H9 (cell line): Measurements from ENCODE around the gene GRM1. TPM values are rescaled to one million over a fixed set of nuclear protein-coding genes. Genes with fewer than 3 reads are reported as not detected.

Experiments used
- DNase-seq: peaks from one replicate; pipeline ENCODE4 v3.0.0-alpha.2; 2017
- H2AFZ ChIP-seq: one replicate; pipeline ENCODE4 v1.6.1; 2013; ENCODE audit warnings: mild to moderate bottlenecking, low read length, control low read depth, moderate library complexity
- H2AK5ac ChIP-seq: 2 replicates; pipeline ENCODE4 v1.6.1; 2013; ENCODE audit warnings: low read length, control low read depth, mixed read lengths; ENCODE audit not compliant: insufficient read length
- H2BK120ac ChIP-seq: one replicate; pipeline ENCODE4 v1.6.1; 2013; ENCODE audit warnings: low read depth, mild to moderate bottlenecking, low read length, control low read depth, inconsistent platforms; ENCODE audit not compliant: poor library complexity, severe bottlenecking
- H2BK12ac ChIP-seq: 2 replicates; pipeline ENCODE4 v1.6.1; 2013; ENCODE audit warnings: low read length, control low read depth, mixed read lengths, low read depth; ENCODE audit not compliant: insufficient read length
- H2BK15ac ChIP-seq: 2 replicates; pipeline ENCODE4 v1.6.1; 2013; ENCODE audit warnings: low read depth, low read length, control low read depth
- H2BK20ac ChIP-seq: one replicate; pipeline ENCODE4 v1.6.1; 2013; ENCODE audit warnings: low read depth, mild to moderate bottlenecking, low read length, control low read depth, inconsistent platforms; ENCODE audit not compliant: poor library complexity, severe bottlenecking
- H2BK5ac ChIP-seq: 2 replicates; pipeline ENCODE4 v1.6.1; 2013; ENCODE audit warnings: low read length, control low read depth, mixed read lengths; ENCODE audit not compliant: insufficient read length
- H3K14ac ChIP-seq: 2 replicates; pipeline ENCODE4 v1.6.1; 2013; ENCODE audit warnings: low read length, control low read depth; ENCODE audit not compliant: insufficient read depth
- H3K18ac ChIP-seq: 2 replicates; pipeline ENCODE4 v1.6.1; 2013; ENCODE audit warnings: low read depth, mild to moderate bottlenecking, mixed read lengths, low read length, control low read depth; ENCODE audit not compliant: insufficient read length
- H3K23ac ChIP-seq: 2 replicates; pipeline ENCODE4 v1.6.1; 2013; ENCODE audit warnings: low read length, control low read depth, mixed read lengths, low read depth; ENCODE audit not compliant: insufficient read length
- H3K23me2 ChIP-seq: 2 replicates; pipeline ENCODE4 v1.6.1; 2013; ENCODE audit warnings: low read depth, mild to moderate bottlenecking, mixed read lengths, low read length, control low read depth; ENCODE audit not compliant: insufficient read length, poor library complexity, severe bottlenecking
- H3K27ac ChIP-seq: 2 replicates; pipeline ENCODE4 v1.5.1; 2013; ENCODE audit warnings: low read length, control low read depth, mixed read lengths, low read depth; ENCODE audit not compliant: insufficient read length
- H3K27me3 ChIP-seq: 2 replicates; pipeline ENCODE4 v1.6.1; 2013; ENCODE audit warnings: low read length, control low read depth, inconsistent platforms; ENCODE audit not compliant: insufficient read depth
- H3K4ac ChIP-seq: 2 replicates; pipeline ENCODE4 v1.6.1; 2013; ENCODE audit warnings: low read depth, mild to moderate bottlenecking, control low read depth, inconsistent platforms, low read length, moderate library complexity
- H3K4me1 ChIP-seq: 2 replicates; pipeline ENCODE4 v1.6.1; 2013; ENCODE audit warnings: low read length, control low read depth, inconsistent platforms; ENCODE audit not compliant: insufficient read depth
- H3K4me2 ChIP-seq: 2 replicates; pipeline ENCODE4 v1.6.1; 2013; ENCODE audit warnings: low read length, control low read depth, mixed read lengths; ENCODE audit not compliant: insufficient read length, insufficient read depth
- H3K56ac ChIP-seq: 2 replicates; pipeline ENCODE4 v1.6.1; 2013; ENCODE audit warnings: low read depth, mild to moderate bottlenecking, mixed read lengths, low read length, control low read depth; ENCODE audit not compliant: insufficient read length
- H3K79me1 ChIP-seq: 2 replicates; pipeline ENCODE4 v1.6.1; 2013; ENCODE audit warnings: low read depth, mild to moderate bottlenecking, moderate library complexity, low read length, control low read depth, inconsistent platforms; ENCODE audit not compliant: insufficient read depth, poor library complexity, severe bottlenecking
- H3K79me2 ChIP-seq: 2 replicates; pipeline ENCODE4 v1.6.1; 2013; ENCODE audit warnings: low read length, control low read depth, inconsistent platforms; ENCODE audit not compliant: insufficient read depth
- H3K9ac ChIP-seq: 2 replicates; pipeline ENCODE4 v1.6.1; 2013; ENCODE audit warnings: low read length, control low read depth, mixed read lengths; ENCODE audit not compliant: insufficient read length; ENCODE audit errors: extremely low read depth
- H3K9me3 ChIP-seq: one replicate; pipeline ENCODE4 v1.6.1; 2013; ENCODE audit warnings: low read depth, low read length, inconsistent platforms; ENCODE audit not compliant: control insufficient read depth
- H3T11ph ChIP-seq: one replicate; pipeline ENCODE4 v1.6.1; 2013; ENCODE audit warnings: mild to moderate bottlenecking, low read length, control low read depth, inconsistent platforms
- H4K20me1 ChIP-seq: one replicate; pipeline ENCODE4 v1.6.1; 2013; ENCODE audit not compliant: control insufficient read depth, insufficient read length, insufficient read depth
- H4K5ac ChIP-seq: 2 replicates; pipeline ENCODE4 v1.6.1; 2013; ENCODE audit warnings: low read depth, mild to moderate bottlenecking, mixed read lengths, low read length, control low read depth; ENCODE audit not compliant: insufficient read length
- H4K8ac ChIP-seq: replicated peaks from 2 replicates; pipeline ENCODE4 v1.6.1; 2013; ENCODE audit warnings: low read length, control low read depth, mixed read lengths, low read depth; ENCODE audit not compliant: insufficient read length
- H4K91ac ChIP-seq: 2 replicates; pipeline ENCODE4 v1.6.1; 2013; ENCODE audit warnings: low read depth, mild to moderate bottlenecking, moderate library complexity, mixed read lengths, low read length, control low read depth; ENCODE audit not compliant: insufficient read length
- H3K27ac Mint-ChIP-seq, 3 experiments: 2 replicates in 2 of 3; 3 replicates in 1 of 3; pipeline ENCODE4 v1.8.0; 2020 to 2021; ENCODE audit warnings: mixed read lengths in 3 of 3, mild to moderate bottlenecking in 1 of 3, moderate library complexity in 1 of 3
- H3K27me3 Mint-ChIP-seq: 2 replicates; pipeline ENCODE4 v1.8.0; 2021; ENCODE audit warnings: low read depth, mild to moderate bottlenecking, moderate library complexity, mixed read lengths
- H3K36me3 Mint-ChIP-seq, 3 experiments: 2 replicates in 2 of 3; 3 replicates in 1 of 3; pipeline ENCODE4 v1.8.0; 2020 to 2021; ENCODE audit warnings: low read depth in 3 of 3, mixed read lengths in 3 of 3; ENCODE audit not compliant: insufficient read depth in 1 of 3
- H3K4me1 Mint-ChIP-seq, 2 experiments: 2 replicates each; pipeline ENCODE4 v1.8.0; 2020; ENCODE audit warnings: mixed read lengths in 2 of 2
- H3K4me3 Mint-ChIP-seq, 2 experiments: 2 replicates in 1 of 2; 3 replicates in 1 of 2; pipeline ENCODE4 v1.8.0; 2020 to 2021; ENCODE audit warnings: mild to moderate bottlenecking in 2 of 2, mixed read lengths in 2 of 2, moderate library complexity in 1 of 2
- H3K9me3 Mint-ChIP-seq, 2 experiments: 2 replicates in 1 of 2; 3 replicates in 1 of 2; pipeline ENCODE4 v1.8.0; 2020; ENCODE audit warnings: mild to moderate bottlenecking in 2 of 2, mixed read lengths in 2 of 2, moderate library complexity in 1 of 2
- WGBS: extraction: QIAGEN DNeasy Blood & Tissue Kit; methylation state at CpG from one replicate; pipeline ENCODE4 v1.1.7; 2013; ENCODE audit warnings: missing lambda C conversion rate, low lambda C conversion rate, mixed read lengths; ENCODE audit not compliant: insufficient read length; ENCODE audit errors: extremely low coverage; 5-methylcytosine and 5-hydroxymethylcytosine counted together
- total RNA-seq: library from RNA; stranded (reverse); gene quantifications from 2 replicates; pipeline ENCODE4 v1.2.1, GENCODE V29; 2021
- TF ChIP-seq, protein P1 (sequence below): fragments of 200-600 bp; sonication (generic); conservative IDR thresholded peaks from 3 replicates; pipeline ENCODE4 v1.8.0; 2021; ENCODE audit warnings: antibody characterized with exemption, mild to moderate bottlenecking

The GRM1 gene
- total RNA-seq, 1 experiment from 2014 or later, result 0.39 TPM

DNA sequence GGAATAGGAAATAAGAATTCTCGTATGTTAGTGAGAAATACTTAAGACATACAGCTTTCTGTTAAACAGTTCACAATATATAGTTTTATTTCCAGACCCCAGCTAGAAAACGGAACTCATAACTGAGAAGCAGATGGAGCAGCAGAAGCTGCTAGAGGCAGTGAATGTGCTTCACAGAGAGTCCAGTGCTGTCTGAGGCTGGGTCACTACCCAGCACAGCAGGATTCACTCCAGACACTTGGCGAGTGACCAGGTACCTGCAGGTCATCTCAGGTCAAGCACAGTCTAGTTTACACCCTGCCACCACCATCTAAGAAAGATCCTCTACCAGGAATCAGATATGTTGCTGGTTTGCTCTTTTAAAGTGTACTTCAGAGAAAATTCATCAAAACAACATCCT is 271.7 kb downstream of the GRM1 start:
- no peak for DNase-seq
- Histone ChIP-seq H3K79me1 (no peaks in the 10 kb centered on the region), H3K23me2 (no peaks in the 10 kb centered on the region), H4K20me1 (no peaks in the 10 kb centered on the region), H4K8ac (no peak overlapping the region), H2AK5ac (no peak overlapping the region), H2BK5ac (no peak overlapping the region), H3K4me1 (no peaks in the 10 kb centered on the region), H3K56ac (no peak overlapping the region), H3K27me3 (no peaks in the 10 kb centered on the region), H3K27ac (no peak overlapping the region), H3K4me2 (no peak overlapping the region), H3K23ac (no peak overlapping the region), H3K79me2 (no peaks in the 10 kb centered on the region; the same call in 1 of the 2 replicates), H3K9me3 (no peaks in the 10 kb centered on the region), H3K9ac (no peak overlapping the region), H2BK15ac (no peak overlapping the region), H4K91ac (no peak overlapping the region), H2BK20ac (no peak overlapping the region), H2BK12ac (no peak overlapping the region), H3K14ac (no peak overlapping the region), H3T11ph (no peak overlapping the region), H2BK120ac (no peak overlapping the region), H3K18ac (no peak overlapping the region), H3K4ac (no peak overlapping the region), H4K5ac (no peak overlapping the region), H2AFZ (no peak overlapping the region)
- H3K4me1 Mint-ChIP-seq, result peaks cover 0 to 9% of the 10 kb centered on the region in 2 experiments; a peak in 2 of 4 replicates
- no peaks in the 10 kb centered on the region for H3K9me3 Mint-ChIP-seq
- H3K4me3 Mint-ChIP-seq, result no peak overlapping the region
- no peak overlapping the region for H3K27ac Mint-ChIP-seq
- no peaks in the 10 kb centered on the region; the same call in 1 of the 2 replicates for H3K27me3 Mint-ChIP-seq
- no peaks in the 10 kb centered on the region; a peak in 1 of 7 replicates for H3K36me3 Mint-ChIP-seq
- no CpG with 5 or more reads among the region's 3 CpGs for WGBS
- TF ChIP-seq, protein P1, sequence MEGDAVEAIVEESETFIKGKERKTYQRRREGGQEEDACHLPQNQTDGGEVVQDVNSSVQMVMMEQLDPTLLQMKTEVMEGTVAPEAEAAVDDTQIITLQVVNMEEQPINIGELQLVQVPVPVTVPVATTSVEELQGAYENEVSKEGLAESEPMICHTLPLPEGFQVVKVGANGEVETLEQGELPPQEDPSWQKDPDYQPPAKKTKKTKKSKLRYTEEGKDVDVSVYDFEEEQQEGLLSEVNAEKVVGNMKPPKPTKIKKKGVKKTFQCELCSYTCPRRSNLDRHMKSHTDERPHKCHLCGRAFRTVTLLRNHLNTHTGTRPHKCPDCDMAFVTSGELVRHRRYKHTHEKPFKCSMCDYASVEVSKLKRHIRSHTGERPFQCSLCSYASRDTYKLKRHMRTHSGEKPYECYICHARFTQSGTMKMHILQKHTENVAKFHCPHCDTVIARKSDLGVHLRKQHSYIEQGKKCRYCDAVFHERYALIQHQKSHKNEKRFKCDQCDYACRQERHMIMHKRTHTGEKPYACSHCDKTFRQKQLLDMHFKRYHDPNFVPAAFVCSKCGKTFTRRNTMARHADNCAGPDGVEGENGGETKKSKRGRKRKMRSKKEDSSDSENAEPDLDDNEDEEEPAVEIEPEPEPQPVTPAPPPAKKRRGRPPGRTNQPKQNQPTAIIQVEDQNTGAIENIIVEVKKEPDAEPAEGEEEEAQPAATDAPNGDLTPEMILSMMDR, result no peak
